ENCODE data around the gene PLCD4. TPM values are rescaled to one million over a fixed set of nuclear protein-coding genes. Genes with fewer than 3 reads are reported as not detected.
A peak's percentile ranks its signal among the peaks of the same experiment; 100 is the strongest.

PLCD4 gene
- total RNA-seq, 2 experiments from 2014 or later: 0.18 to 0.83 TPM

- ATAC-seq: no peak
- H3K9me3 Mint-ChIP-seq (ENCODE audit: low read depth): no peaks in the 10 kb centered on the region
- no peak for DNase-seq
- H3K4me1 Mint-ChIP-seq: peaks cover 12% of the 10 kb centered on the region
- no peak overlapping the region for H3K4me3 Mint-ChIP-seq
- H3K36me3 Mint-ChIP-seq (ENCODE audit: low read depth): peaks cover 52% of the 10 kb centered on the region
- ChIA-PET POLR2A (interaction anchor here (1.3 kb wide), 1 partner anchor 15 kb away, joined by 5 read pairs; the partner anchor contains the start of genes BCS1L and ZNF142), CTCF (interaction anchor here (0.5 to 1.2 kb wide), 2 partner anchors 14 to 87 kb away, joined by 3 to 4 read pairs; no protein-coding TSS in a partner anchor)
- H3K27ac Mint-ChIP-seq: no peak overlapping the region
- no peaks in the 10 kb centered on the region for H3K27me3 Mint-ChIP-seq
- intact Hi-C loops (cut with DNase I, micrococcal nuclease): no loop called here
These were observed 37.0 kb downstream of the PLCD4 start for GRCh38 chr2:218644721-218645120.

- Mint-ChIP-seq H3K36me3 (ENCODE audit: low read depth) (peaks cover 50% of the 10 kb centered on the region), H3K27ac (no peak overlapping the region), H3K27me3 (no peaks in the 10 kb centered on the region), H3K4me3 (no peak overlapping the region), H3K9me3 (ENCODE audit: low read depth) (no peaks in the 10 kb centered on the region), H3K4me1 (peaks cover 12% of the 10 kb centered on the region)
- CTCF ChIA-PET: interaction anchor here (0.5 to 1.4 kb wide), 3 partner anchors 9 to 87 kb away, joined by 3 to 4 read pairs (median 4); no protein-coding TSS in a partner anchor
- intact Hi-C loops (cut with DNase I, micrococcal nuclease): no loop called here
- POLR2A ChIA-PET: interaction anchor here (0.6 kb wide), 1 partner anchor 37 kb away, joined by 3 read pairs; no protein-coding TSS in a partner anchor
- DNase-seq (no peak), ATAC-seq (no peak)
These were observed 37.4 kb downstream of the PLCD4 start for GRCh38 chr2:218645126-218645525.

GRCh38 chr2:218648088-218648786, 40.5 kb downstream of the PLCD4 start:
- Mint-ChIP-seq H3K27ac (no peak overlapping the region), H3K4me1 (peaks cover 12% of the 10 kb centered on the region), H3K4me3 (no peak overlapping the region), H3K36me3 (ENCODE audit: low read depth) (peaks cover 56% of the 10 kb centered on the region), H3K9me3 (ENCODE audit: low read depth) (no peaks in the 10 kb centered on the region), H3K27me3 (no peaks in the 10 kb centered on the region)
- POLR2A ChIA-PET: interaction anchor here (1.0 kb wide), 1 partner anchor 78 kb away, joined by 3 read pairs; no protein-coding TSS in a partner anchor
- CTCF ChIA-PET: interaction anchor here (0.6 to 3.3 kb wide), 22 partner anchors 12 to 641 kb away, joined by 3 to 38 read pairs (median 4); partner anchors contain the start of genes BCS1L, PLCD4 and ZNF142
- intact Hi-C loops (cut with DNase I, micrococcal nuclease): loop anchor here (1.0 to 2.0 kb wide), 4 partner anchors 199 to 347 kb away; no protein-coding TSS in a partner anchor
- DNase-seq: peak; percentile 72
- peak; percentile 88 for ATAC-seq

DNA sequence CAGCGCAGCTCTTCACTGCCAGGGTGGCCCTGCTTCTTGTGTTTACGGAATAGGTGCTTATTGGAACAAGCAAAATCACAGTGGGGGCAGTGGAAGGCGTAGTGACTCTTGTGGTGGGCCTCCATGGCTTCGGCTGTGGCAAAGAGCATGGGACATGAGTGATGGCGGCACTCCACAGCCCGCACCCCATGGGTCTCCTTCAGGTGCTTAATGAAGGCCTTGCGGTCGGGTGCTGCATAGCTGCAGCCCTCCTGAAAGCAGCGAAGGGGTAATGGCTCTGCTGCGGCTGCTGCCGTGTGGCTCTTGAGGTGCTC, 41.0 kb downstream of the PLCD4 start:
- peaks cover 55% of the 10 kb centered on the region for H3K36me3 Mint-ChIP-seq (ENCODE audit: low read depth)

GRCh38 chr2:218655751-218656150, 48.1 kb downstream of the PLCD4 start:
- Mint-ChIP-seq H3K27me3 (no peaks in the 10 kb centered on the region), H3K9me3 (ENCODE audit: low read depth) (no peaks in the 10 kb centered on the region), H3K4me1 (peaks cover 29% of the 10 kb centered on the region), H3K36me3 (ENCODE audit: low read depth) (peaks cover 45% of the 10 kb centered on the region), H3K27ac (no peak overlapping the region), H3K4me3 (no peak overlapping the region)
- POLR2A ChIA-PET: interaction anchor here (0.6 kb wide), 1 partner anchor 10 kb away, joined by 3 read pairs; no protein-coding TSS in a partner anchor
- DNase-seq (no peak), ATAC-seq (no peak)
- intact Hi-C loops (cut with DNase I, micrococcal nuclease): loop anchor here (5.0 kb wide), 4 partner anchors 242 to 732 kb away; partner anchors contain the start of genes CNPPD1 (in 1 of the 2), DNPEP (in 1 of the 2) and RETREG2 (in 1 of the 2)
- CTCF ChIA-PET: interaction anchor here (0.7 kb wide), 1 partner anchor 319 kb away, joined by 4 read pairs; no protein-coding TSS in a partner anchor

More for the DNA sequence above, 41.0 kb downstream of the PLCD4 start:
- Mint-ChIP-seq H3K4me3 (no peak overlapping the region), H3K9me3 (ENCODE audit: low read depth) (no peaks in the 10 kb centered on the region), H3K4me1 (peaks cover 12% of the 10 kb centered on the region), H3K27me3 (no peaks in the 10 kb centered on the region), H3K27ac (no peak overlapping the region)
- intact Hi-C loops (cut with DNase I, micrococcal nuclease): loop anchor here (1.0 to 2.0 kb wide), 4 partner anchors 199 to 347 kb away; no protein-coding TSS in a partner anchor
- ATAC-seq (no peak), DNase-seq (no peak)
- POLR2A ChIA-PET: interaction anchor here (1.0 kb wide), 1 partner anchor 79 kb away, joined by 3 read pairs; no protein-coding TSS in a partner anchor
- CTCF ChIA-PET: interaction anchor here (0.6 to 3.3 kb wide), 14 partner anchors 11 to 642 kb away, joined by 3 to 38 read pairs (median 4); partner anchors contain the start of genes BCS1L and ZNF142

DNA sequence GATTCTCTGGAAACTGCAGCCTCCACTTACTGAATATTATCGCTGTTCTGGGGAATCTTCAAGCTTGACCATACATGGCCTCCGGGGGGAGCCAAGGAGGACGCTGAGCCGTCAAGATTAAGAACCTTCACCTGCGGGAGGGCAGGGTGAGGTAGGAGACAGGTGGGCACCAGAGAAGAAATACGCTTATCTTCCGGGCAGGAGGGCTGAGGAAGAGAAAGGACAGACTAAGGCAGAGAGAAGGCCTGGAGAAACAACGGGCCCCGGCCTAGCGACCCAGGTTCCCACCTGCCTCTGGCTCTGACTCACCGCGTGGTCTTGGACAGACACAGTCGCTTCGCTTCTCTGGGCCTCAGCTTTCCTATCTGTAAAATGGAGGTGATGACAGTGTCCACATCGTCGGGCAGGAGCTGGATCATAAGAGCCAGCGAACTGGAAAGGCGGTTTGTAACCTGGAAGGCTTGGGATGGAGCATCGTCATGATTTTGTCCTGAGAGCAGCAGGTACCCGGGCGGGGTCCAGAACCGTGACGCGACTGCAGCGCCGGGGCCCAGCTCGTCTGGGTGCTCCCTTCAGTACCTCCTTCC, 51.1 kb downstream of the PLCD4 start:
- POLR2A ChIA-PET: interaction anchor here (0.6 to 1.4 kb wide), 7 partner anchors 8 to 620 kb away, joined by 3 to 17 read pairs (median 5); partner anchors contain the start of genes RNF25 and STK36
- H3K4me3 Mint-ChIP-seq: peak overlapping the region; percentile 88
- intact Hi-C loops (cut with DNase I, micrococcal nuclease): loop anchor here (1.0 to 5.0 kb wide), 14 partner anchors 14 to 729 kb away; partner anchors contain the start of genes CNOT9 (in 2 of the 2), RNF25 (in 2 of the 2), STK36 (in 2 of the 2) and TTLL4 (in 2 of the 2)
- peaks cover 35% of the 10 kb centered on the region for H3K4me1 Mint-ChIP-seq
- ATAC-seq: peak; percentile 38
- CTCF ChIA-PET: interaction anchor here (0.7 to 5.2 kb wide), 17 partner anchors 9 to 368 kb away, joined by 3 to 38 read pairs (median 4); partner anchors contain the start of genes PLCD4, RNF25 and STK36
- no peaks in the 10 kb centered on the region for H3K9me3 Mint-ChIP-seq (ENCODE audit: low read depth)
- DNase-seq: peak; percentile 68
- H3K27ac Mint-ChIP-seq: peak overlapping the region; percentile 89
- H3K27me3 Mint-ChIP-seq: no peaks in the 10 kb centered on the region
- H3K36me3 Mint-ChIP-seq (ENCODE audit: low read depth): peaks cover 48% of the 10 kb centered on the region

DNA sequence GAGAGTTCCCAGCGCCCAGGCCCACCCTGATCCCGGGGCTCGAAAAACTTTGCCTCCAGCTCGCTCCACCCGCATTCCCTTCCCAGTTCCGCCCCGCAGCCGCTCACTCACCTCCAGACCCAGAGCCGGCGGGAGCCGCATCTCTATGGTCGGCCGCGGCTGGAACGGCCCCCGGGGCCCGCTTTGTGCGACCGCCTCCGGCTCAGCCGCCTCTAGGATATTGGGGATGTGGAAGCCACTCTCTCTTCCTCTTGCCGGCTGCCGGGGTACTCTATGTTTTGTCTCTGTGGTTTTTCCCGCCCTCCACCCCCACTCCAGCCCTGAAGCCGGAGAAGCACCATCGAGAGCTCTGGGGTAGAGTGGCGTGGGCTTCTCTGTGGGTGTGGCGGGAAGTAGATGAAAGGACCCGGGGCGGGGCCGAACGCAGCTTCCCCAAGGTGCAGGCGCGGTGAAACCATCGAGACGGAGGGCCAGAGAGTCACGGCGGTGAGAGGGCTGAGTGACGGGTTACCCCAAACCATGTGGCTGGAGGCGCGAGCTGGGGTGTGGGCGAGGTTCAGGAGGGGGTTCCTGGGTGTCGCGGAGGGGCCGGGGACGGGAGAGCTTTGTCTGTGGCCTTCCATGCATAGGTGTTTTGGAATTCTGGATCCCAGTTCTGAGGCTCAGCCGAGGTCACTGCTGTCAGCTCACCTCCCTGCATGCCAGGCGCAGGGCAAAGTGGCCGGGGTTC, 51.7 kb downstream of the PLCD4 start, which contains the start of the genes BCS1L and ZNF142:
Gene BCS1L (plus strand): TSS at position 426 of the 730 bp plus-strand sequence. CDS start 1,305 bp downstream, outside the sequence.
Gene ZNF142 (minus strand): TSS at position 366 of the 730 bp plus-strand sequence. CDS start 3,194 bp downstream, outside the sequence.
- DNase-seq (peak; percentile 98), ATAC-seq (peak; percentile 95)
- POLR2A ChIA-PET: interaction anchor here (0.6 to 1.4 kb wide), 9 partner anchors 9 to 619 kb away, joined by 3 to 17 read pairs (median 4); partner anchors contain the start of genes RNF25 and STK36
- H3K27me3 Mint-ChIP-seq: no peaks in the 10 kb centered on the region
- peak within 1 kb of the TSS; percentile 88 for H3K4me3 Mint-ChIP-seq
- no peaks in the 10 kb centered on the region for H3K9me3 Mint-ChIP-seq (ENCODE audit: low read depth)
- H3K36me3 Mint-ChIP-seq (ENCODE audit: low read depth): peaks cover 51% of the 10 kb centered on the region
- H3K27ac Mint-ChIP-seq: peak within 1 kb of the TSS; percentile 89
- CTCF ChIA-PET: interaction anchor here (0.5 to 5.2 kb wide), 16 partner anchors 10 to 462 kb away, joined by 3 to 38 read pairs (median 3); partner anchors contain the start of genes PLCD4, RNF25, STK36 and USP37
- peaks cover 35% of the 10 kb centered on the region for H3K4me1 Mint-ChIP-seq
- intact Hi-C loops (cut with DNase I, micrococcal nuclease): loop anchor here (1.0 to 5.0 kb wide), 14 partner anchors 13 to 728 kb away; partner anchors contain the start of genes CNOT9 (in 2 of the 2), RNF25 (in 2 of the 2), STK36 (in 2 of the 2) and TTLL4 (in 2 of the 2)

DNA sequence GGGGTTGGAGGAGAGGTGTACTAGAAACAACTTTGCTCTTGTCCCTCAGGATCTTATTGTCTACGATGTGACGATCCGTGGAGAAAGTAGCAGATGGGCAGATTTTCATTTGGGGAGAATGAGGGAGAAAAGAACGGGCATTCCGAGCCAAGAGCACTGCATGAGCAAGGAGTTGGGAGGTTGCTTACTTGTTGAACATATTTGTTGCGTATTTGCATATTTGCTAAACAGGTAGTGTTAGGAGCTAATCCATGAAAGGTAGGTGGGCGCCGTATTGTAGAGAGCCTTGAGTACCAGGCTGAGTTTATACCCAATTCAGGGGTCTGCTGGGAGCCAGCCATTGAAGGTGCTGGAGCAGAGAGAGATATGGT, 52.3 kb downstream of the PLCD4 start:
- DNase-seq (no peak), ATAC-seq (no peak)
- CTCF ChIA-PET: interaction anchor here (0.5 to 5.2 kb wide), 11 partner anchors 11 to 462 kb away, joined by 3 to 38 read pairs (median 3); partner anchors contain the start of genes PLCD4, RNF25, STK36 and USP37
- Mint-ChIP-seq H3K27me3 (no peaks in the 10 kb centered on the region), H3K4me1 (peaks cover 35% of the 10 kb centered on the region), H3K36me3 (ENCODE audit: low read depth) (peaks cover 52% of the 10 kb centered on the region), H3K27ac (peak overlapping the region; percentile 89), H3K4me3 (peak overlapping the region; percentile 88), H3K9me3 (ENCODE audit: low read depth) (no peaks in the 10 kb centered on the region)
- POLR2A ChIA-PET: interaction anchor here (0.6 to 1.4 kb wide), 7 partner anchors 9 to 93 kb away, joined by 3 to 17 read pairs (median 4); partner anchors contain the start of genes RNF25 and STK36
- intact Hi-C loops (cut with DNase I, micrococcal nuclease): loop anchor here (1.0 to 5.0 kb wide), 14 partner anchors 12 to 727 kb away; partner anchors contain the start of genes CNOT9 (in 2 of the 2), RNF25 (in 2 of the 2), STK36 (in 2 of the 2) and TTLL4 (in 2 of the 2)

DNA sequence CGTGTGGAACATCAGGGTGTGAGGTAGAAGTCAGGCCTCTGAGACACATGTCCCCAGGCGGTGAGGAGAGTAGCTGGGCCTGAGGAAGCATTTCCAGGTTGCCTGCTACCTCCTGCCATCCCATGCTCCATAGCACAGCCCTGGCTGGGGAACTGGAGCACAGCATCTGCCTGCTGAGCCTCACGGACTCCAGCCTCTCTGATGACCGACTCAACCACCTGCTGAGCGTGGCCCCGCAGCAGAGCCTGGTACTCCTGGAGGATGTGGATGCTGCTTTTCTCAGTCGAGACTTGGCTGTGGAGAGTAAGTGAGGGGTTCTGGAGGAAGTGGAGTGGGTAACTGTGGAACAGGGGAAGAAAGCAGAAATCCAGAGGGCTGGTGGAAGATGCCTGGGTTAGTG, 54.7 kb downstream of the PLCD4 start:
- CTCF ChIA-PET: interaction anchor here (5.0 kb wide), 1 partner anchor 13 kb away, joined by 38 read pairs; no protein-coding TSS in a partner anchor
- ATAC-seq: no peak

GRCh38 chr2:218662827-218663226, 55.1 kb downstream of the PLCD4 start:
- peaks cover 25% of the 10 kb centered on the region for H3K4me1 Mint-ChIP-seq
- POLR2A ChIA-PET: no interaction called here
- ATAC-seq: no peak
- H3K4me3 Mint-ChIP-seq: no peak overlapping the region
- no peaks in the 10 kb centered on the region for H3K9me3 Mint-ChIP-seq (ENCODE audit: low read depth)
- no peak for DNase-seq
- intact Hi-C loops (cut with DNase I, micrococcal nuclease): no loop called here
- H3K27ac Mint-ChIP-seq: no peak overlapping the region
- no peaks in the 10 kb centered on the region for H3K27me3 Mint-ChIP-seq
- CTCF ChIA-PET: interaction anchor here (0.9 kb wide), 1 partner anchor 48 kb away, joined by 5 read pairs; the partner anchor contains the start of gene TTLL4
- H3K36me3 Mint-ChIP-seq (ENCODE audit: low read depth): peaks cover 48% of the 10 kb centered on the region

More for the DNA sequence above, 54.7 kb downstream of the PLCD4 start:
- Mint-ChIP-seq H3K4me1 (peaks cover 28% of the 10 kb centered on the region), H3K27me3 (no peaks in the 10 kb centered on the region), H3K27ac (peak overlapping the region; percentile 2), H3K9me3 (ENCODE audit: low read depth) (no peaks in the 10 kb centered on the region), H3K4me3 (no peak overlapping the region), H3K36me3 (ENCODE audit: low read depth) (peaks cover 51% of the 10 kb centered on the region)
- no peak for DNase-seq
- POLR2A ChIA-PET: no interaction called here
- intact Hi-C loops (cut with DNase I, micrococcal nuclease): no loop called here
